Activated CD8-positive, alpha-beta T cell treated with anti-CD3 and anti-CD28 coated beads for 36 hours (primary cell): ENCODE measurements around the gene CLIP2. TPM values are rescaled to one million over a fixed set of nuclear protein-coding genes. Genes with fewer than 3 reads are reported as not detected.
A peak's percentile ranks its signal among the peaks of the same experiment; 100 is the strongest.

Experiments
- ATAC-seq: fragments of 200-7000 bp; cut with Tn5 transposase; one replicate; pipeline ENCODE4 v1.10.0; 2021; ENCODE audit warnings: mild to moderate bottlenecking, moderate library complexity
- CTCF ChIA-PET: fragments of 350-600 bp; sonication (Branson Sonifier 250); formaldehyde crosslinking; loops from one replicate; lab custom pipeline; 2021; ENCODE audit warnings: antibody characterized with exemption; lab: Charles Lee
- POLR2A ChIA-PET: fragments of 350-600 bp; sonication (Branson Sonifier 250); formaldehyde crosslinking; loops from one replicate; lab custom pipeline; 2021; ENCODE audit warnings: antibody characterized with exemption; lab: Charles Lee
- DNase-seq: peaks from one replicate; pipeline ENCODE4 v3.0.0-alpha.2; 2020
- H3K27ac Mint-ChIP-seq: one replicate; pipeline ENCODE4 v1.8.0; 2021; ENCODE audit warnings: mild to moderate bottlenecking, mixed read lengths
- H3K27me3 Mint-ChIP-seq: one replicate; pipeline ENCODE4 v1.8.0; 2021; ENCODE audit warnings: mixed read lengths
- H3K36me3 Mint-ChIP-seq: one replicate; pipeline ENCODE4 v1.8.0; 2021; ENCODE audit warnings: low read depth, mixed read lengths
- H3K4me1 Mint-ChIP-seq: one replicate; pipeline ENCODE4 v1.8.0; 2021; ENCODE audit warnings: low read depth, mixed read lengths
- H3K4me3 Mint-ChIP-seq: one replicate; pipeline ENCODE4 v1.8.0; 2021; ENCODE audit warnings: mild to moderate bottlenecking, moderate library complexity, mixed read lengths
- H3K9me3 Mint-ChIP-seq: one replicate; pipeline ENCODE4 v1.8.0; 2021; ENCODE audit warnings: mixed read lengths
- CTCF ChIP-seq: fragments of 200-600 bp; IDR thresholded peaks from one replicate; pipeline ENCODE4 v1.8.0; 2022; ENCODE audit warnings: antibody characterized with exemption, mild to moderate bottlenecking
- intact Hi-C: fragments of 100-400 bp; cut with micrococcal nuclease; formaldehyde crosslinking; loops from one replicate; pipeline ENCODE4 v1.10.0; 2022
- total RNA-seq, 2 experiments: library from RNA; stranded (reverse); gene quantifications; one replicate each; pipeline ENCODE4 v1.2.3, GENCODE V29; 2021

The CLIP2 gene
- total RNA-seq, 2 experiments from 2014 or later: 1.3 to 1.4 TPM

GRCh38 chr7:74455291-74455804 is 166.1 kb downstream of the CLIP2 start:
- Mint-ChIP-seq H3K27ac (no peak overlapping the region), H3K4me3 (peak overlapping the region; percentile 19), H3K27me3 (peaks cover 6% of the 10 kb centered on the region), H3K36me3 (no peaks in the 10 kb centered on the region), H3K4me1 (peaks cover 10% of the 10 kb centered on the region), H3K9me3 (no peaks in the 10 kb centered on the region)
- ATAC-seq (no peak), DNase-seq (no peak)
- TF ChIP-seq CTCF: no peak
- CTCF ChIA-PET: interaction anchor here (1.2 kb wide), 1 partner anchor 55 kb away, joined by 3 read pairs; no protein-coding TSS in a partner anchor
- POLR2A ChIA-PET: no interaction called here
- intact Hi-C loops: loop anchor here (10.0 kb wide), 1 partner anchor 89 kb away; no protein-coding TSS in a partner anchor

Other genes with a start within 250 kb of the CLIP2 start
- 10 to 100 TPM; 17.8 to 20.8 TPM for gene LIMK1, start 205.6 kb upstream of the CLIP2 start, total RNA-seq
- gene EIF4H, start 115.1 kb upstream of the CLIP2 start, total RNA-seq: 100 to 1,000 TPM; 461 to 464 TPM
- 1 to 10 TPM; 2.4 to 3.2 TPM for gene LAT2, start 79.4 kb upstream of the CLIP2 start, total RNA-seq
- 10 to 100 TPM; 90.7 to 91.8 TPM for gene RFC2, start 35.0 kb upstream of the CLIP2 start, total RNA-seq
- gene GTF2IRD1, start 164.5 kb downstream of the CLIP2 start, total RNA-seq: 1 to 10 TPM; 1.2 to 1.4 TPM